GM18526 (cell line): ENCODE results near the gene BTNL9.

Experiments used
- POLR2A ChIP-seq: IDR thresholded peaks from 3 replicates; pipeline ENCODE4 v1.6.1; 2011; ENCODE audit not compliant: insufficient read length; ENCODE audit errors: extremely low read depth

BTNL9 gene

DNA sequence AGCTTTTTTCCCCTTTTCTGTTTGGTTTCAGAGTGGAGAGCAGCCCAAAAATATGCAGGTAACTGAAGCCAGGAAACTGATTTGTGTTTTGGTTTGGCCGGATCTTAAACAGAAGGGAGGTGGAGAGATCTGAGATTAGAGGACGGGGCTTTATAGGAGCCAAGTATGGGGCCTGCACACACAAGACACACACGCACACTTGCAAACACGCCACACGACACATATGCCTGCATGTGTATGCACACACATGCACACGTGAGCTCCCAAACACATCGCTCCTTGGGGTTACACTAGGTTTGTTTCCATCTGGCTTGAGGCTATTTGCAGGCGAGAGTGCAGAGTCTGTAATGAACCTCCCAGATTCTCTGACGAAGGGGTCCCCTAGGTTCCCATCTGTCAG, 18.3 kb downstream of the BTNL9 start:
- TF ChIP-seq POLR2A = no peak

DNA sequence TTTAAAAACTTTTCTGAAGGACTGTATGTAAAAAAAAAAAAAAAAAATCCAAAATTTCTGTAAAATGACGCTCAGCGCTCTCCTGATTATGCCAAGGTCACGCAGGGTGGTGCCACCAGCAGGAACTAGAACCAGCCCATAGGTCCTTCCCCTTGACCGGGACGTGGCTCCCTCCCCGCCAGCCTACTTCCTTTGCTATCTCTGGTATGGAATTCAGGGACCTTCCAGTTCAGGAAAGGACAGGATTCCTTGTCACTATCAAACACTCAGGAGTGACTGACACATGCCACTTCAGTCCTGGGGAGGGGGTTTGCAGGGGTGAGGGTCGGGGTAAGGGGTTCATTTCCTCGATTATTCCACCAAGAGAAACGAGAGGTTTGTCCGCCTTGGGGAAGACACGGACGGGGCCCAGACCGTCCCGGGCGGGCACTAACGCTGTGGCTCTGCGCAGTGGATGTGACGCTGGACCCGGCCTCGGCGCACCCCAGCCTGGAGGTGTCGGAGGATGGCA, 18.8 kb downstream of the BTNL9 start:
- no peak for TF ChIP-seq POLR2A

DNA sequence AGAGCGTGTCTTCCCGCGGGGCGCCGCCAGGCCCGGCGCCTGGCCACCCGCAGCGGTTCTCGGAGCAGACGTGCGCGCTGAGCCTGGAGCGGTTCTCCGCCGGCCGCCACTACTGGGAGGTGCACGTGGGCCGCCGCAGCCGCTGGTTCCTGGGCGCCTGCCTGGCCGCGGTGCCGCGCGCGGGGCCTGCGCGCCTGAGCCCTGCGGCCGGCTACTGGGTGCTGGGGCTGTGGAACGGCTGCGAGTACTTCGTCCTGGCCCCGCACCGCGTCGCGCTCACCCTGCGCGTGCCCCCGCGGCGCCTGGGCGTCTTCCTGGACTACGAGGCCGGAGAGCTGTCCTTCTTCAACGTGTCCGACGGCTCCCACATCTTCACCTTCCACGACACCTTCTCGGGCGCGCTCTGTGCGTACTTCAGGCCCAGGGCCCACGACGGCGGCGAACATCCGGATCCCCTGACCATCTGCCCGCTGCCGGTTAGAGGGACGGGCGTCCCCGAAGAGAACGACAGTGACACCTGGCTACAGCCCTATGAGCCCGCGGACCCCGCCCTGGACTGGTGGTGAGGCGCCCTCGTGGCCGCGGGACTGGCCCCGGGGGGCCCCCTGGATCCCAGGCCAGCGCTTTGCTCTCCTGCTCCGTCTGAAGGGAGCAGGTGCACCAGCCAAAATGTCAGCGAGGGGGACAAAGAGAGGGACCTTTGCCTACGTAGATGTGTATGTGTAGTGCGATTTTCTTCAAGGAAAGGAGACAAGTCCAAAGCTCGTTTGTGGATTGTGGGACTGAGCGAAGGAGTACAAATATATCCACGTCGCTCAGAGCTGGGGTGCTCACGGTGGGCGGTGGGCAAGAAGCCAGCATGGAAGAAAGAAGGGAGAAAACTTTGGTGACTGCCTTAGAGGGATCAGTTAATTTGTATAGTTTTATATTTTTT, 19.5 kb downstream of the BTNL9 start:
- TF ChIP-seq POLR2A = no peak

DNA sequence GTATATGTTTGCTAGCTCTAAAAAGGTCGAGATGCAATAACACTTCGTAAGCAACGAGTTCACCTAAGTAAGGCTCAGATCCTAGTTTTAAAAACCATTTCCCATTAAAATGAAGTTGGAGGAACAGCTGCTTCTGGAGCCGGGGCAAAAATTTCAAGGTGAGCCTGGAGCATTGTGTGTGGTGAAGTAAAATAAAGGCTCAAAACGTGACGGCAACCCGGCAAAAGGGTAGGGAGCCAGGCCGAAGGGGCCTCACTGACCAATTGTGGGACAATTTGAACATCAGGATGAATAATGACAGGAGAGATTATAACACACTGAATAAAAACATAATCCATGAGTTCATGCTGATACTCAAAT, 20.1 kb downstream of the BTNL9 start:
- TF ChIP-seq POLR2A = no peak

DNA sequence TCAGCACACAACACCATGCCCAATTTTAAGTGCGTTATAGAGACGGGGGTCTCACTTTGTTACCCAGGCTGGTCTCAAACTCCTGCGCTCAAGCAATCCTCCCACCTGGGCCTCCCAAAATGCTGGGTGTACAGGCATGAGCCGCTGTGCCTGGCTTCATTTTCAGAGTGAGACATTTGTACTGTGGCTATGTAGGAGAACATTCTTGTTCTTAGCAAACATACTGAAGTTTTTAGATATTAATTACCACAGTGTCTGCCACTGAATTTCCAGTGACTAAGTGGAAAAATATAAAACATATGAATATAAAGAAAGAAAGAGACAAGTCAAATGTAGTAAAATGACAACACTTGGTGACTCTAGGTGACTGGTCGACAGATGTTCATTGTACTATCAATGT, 20.9 kb downstream of the BTNL9 start:
- no peak for TF ChIP-seq POLR2A

DNA sequence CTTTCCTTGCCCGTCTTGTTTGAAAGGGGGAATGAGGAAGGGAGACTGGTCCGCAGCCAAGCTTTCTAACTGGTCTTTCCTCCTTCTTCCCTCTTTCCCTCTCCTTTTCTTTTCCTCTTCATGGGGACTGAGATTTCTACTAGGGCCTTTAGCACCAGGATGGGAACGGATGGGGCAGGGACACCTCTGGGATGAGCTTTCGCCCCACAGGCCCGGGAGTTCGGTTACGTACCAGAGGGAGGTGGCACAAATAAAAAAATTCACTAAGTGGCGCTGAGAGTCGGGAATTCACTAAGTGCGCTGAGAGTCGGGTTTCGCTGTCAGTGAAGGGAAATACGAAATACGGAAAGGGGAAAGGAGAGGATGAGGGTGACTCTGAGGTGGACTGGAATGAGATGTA, 21.6 kb downstream of the BTNL9 start:
- no peak for TF ChIP-seq POLR2A

DNA sequence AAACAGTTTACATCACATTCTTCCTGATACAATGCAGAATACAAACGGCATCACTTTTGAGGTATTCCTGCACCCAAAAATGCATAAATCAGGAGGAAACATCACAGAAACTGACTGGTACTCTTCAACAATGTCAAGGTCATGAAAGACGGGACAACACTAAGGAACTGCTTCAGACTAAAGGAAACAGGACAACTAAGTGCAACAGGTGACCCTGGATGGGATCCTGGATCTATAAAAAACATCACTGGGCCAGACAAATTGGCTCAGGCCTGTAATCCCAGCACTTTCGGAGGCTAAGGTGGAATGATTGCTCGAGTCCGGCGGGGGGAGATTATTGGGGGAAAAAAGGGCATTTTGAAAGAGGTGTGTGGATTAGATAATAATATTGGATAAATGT, 22.6 kb downstream of the BTNL9 start:
- no peak for TF ChIP-seq POLR2A

DNA sequence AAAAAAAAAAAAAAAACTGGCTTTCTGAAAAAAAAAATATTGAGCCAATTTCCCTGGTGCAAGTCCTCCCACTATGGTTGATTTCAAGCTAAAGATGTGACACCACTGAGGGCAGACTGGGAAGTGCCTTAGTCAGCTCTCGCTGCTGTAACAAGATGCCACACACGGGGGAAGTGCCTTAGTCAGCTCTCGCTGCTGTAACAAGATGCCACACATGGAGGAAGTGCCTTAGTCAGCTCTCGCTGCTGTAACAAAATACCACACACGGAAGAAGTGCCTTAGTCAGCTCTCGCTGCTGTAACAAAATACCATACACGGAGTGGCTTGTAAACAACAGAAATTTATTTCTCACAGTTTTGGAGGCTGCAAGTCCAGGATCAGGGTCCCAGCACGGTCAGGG, 23.4 kb downstream of the BTNL9 start:
- TF ChIP-seq POLR2A = no peak

DNA sequence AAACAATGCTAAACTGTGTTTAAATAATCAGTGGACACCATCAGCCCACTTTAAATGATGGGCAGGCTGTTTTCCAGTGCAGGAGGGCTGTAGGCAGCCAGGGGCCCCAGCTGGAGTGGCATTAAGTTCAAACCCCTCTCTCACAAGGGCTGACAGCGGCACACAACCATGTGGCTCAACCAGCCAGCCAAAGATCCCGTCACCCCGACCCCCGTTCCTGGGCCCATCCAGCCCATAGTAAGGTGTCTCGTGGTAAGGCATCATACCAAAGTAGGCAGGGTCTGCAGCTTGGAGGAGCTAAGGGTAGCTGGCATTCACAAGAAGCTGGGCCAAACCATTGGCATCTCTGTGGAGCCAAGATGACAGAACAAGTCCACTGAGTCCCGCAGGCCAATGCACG, 24.9 kb downstream of the BTNL9 start:
- no peak for TF ChIP-seq POLR2A

DNA sequence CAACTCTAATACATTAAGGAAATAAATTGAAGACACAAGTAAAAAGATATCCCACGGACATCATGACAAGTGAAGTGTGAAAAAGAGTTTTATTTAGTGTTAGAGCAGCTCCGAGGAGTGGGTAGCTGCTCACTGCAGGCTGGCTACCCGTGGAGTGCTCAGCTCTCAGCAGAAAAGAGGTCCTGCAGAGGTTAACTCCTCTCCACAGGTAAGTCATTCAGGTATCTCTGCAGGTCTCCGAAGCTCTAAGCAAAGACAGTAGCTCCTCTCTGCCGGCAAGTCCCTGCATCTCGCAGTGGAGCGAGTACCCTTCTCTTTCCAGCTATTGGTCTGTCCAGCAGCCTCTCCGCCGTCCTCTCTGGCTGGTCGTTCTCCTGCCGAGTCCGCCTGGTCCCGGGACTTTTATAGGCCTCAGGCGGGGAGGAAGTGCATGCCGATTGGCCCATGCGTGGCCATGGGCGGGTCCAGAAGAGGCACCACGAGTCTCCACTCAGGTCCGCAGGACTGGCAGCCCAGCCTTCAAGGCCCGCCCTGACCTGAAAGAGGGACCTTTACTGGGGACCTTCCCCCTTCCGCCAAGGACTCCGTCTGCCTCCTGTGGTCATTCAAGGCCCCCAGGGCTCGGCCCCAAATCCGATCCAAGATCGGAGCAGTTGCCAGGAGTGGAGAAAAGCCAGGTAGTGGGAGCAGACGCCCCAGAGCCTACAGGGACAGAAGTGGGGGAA, 29.9 kb downstream of the BTNL9 start:
- no peak for TF ChIP-seq POLR2A

DNA sequence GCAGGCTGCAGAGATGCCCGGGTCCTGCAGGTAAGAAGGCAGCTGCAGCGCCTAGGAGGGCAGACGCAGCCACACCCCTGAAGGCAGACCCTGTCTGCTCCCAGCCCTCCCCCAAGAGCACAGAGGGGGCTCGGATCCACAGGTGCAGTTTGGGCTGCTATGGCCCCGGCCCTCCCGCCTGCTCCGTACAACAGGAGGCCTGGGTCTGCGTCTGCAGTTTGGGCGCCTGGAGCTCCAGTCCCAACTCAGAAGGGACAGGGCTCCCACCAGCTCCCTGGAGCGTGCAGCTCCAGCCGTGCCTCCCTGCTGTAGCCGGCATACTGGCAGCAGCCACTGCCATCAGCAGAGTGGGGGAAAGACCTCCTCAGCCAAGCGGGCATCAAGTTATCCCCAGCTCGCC, 30.5 kb downstream of the BTNL9 start:
- TF ChIP-seq POLR2A = no peak

DNA sequence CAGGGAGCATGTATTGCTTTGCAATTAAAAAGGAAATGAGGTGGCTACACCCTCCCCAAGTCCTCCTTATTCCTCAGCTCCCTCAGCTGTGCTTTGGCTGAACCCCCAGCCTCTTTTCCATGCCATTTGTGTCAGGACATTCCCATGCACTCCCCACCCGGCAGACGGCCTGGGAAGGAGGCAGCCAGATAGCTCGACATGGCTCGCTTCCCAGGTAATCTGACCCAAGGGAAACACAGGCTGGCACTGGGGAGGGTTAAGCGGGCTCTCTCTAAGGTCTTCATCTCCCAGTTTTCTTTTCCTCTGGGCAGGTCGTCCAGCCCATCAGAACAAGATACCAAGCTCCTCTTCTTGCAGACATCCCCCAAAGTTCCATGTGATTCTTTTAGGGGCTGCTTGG, 31.2 kb downstream of the BTNL9 start:
- no peak for TF ChIP-seq POLR2A

DNA sequence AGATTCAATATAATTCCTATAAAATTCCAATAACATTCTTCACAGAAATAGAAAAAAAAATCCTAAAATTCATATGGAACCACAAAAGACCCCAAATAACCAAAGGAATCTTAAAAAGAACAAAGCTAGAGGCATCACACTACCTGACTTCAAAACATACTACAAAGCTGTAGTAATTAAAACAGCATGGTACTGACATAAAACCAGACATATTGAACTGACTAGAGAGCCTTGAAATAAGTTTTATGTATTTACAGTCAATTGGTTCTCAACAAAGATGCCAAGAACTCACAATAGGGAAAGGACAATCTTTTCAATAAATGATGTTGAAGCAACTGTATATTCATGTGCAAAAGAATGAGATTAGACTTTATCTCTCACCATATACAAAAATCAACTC, 36.9 kb downstream of the BTNL9 start:
- no peak for TF ChIP-seq POLR2A

DNA sequence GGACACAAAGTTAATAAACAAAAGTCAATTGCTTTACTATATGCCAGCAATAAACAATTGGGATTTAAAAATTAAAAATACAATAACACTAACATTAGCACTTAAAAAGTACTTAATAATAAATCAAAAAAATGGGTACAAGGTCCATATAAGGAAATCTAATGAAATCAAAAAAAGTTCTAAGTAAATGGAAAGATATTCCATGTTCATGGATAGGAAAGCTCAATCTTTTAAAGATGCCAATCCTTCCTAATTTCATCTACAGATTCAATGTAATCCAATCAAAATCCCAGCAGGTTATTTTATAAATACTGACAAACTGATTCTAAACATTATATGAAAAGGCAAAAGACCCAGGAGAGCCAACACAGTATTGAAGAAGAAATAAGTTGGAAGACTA, 41.9 kb downstream of the BTNL9 start:
- no peak for TF ChIP-seq POLR2A

DNA sequence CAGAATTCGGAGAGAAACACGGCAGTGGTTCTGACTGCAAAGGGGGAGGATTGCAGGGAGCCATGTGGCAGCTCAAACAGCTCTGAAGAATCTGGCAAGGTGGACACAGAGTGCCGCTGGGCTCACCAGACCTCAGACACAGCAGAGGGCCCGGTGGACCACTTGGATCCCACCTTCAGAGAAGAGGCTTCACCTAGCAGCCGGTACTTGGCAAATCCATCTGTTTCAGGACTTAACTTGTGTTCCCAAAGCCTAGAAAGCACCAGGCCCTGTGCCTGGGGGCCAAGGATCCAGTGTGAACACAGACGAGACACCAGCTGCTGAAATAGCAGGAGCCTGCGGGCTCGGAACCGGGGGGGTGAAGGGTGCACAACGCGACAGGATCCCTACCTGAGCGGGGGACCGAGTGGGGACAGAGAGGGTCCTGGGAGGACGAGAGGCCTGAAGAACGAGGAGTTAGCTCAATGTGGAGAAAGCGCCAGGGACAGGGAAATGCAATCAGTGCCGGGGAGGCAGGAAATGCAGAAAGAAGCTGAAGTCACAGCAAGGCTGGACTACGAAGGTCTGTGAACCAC, 44.6 kb downstream of the BTNL9 start:
- TF ChIP-seq POLR2A = no peak
